Spleen (tissue), 11 donors: Measurements from ENCODE around the gene KIAA0825. TPM values are rescaled to one million over a fixed set of nuclear protein-coding genes. Genes with fewer than 3 reads are reported as not detected.

Source experiments
- DNase-seq: peaks from one replicate; pipeline ENCODE4 v3.0.0-alpha.2; 2020
- H3K27ac ChIP-seq, 8 donors: fragments of 200-600 bp; sonication (generic) in 7 of 8; 1 replicate in 4 of 8; 2 replicates in 4 of 8; pipeline versions ENCODE4 v1.5.0 to v1.8.0; 2016 to 2021; ENCODE audit warnings: inconsistent platforms in 4 of 8, mild to moderate bottlenecking in 4 of 8, moderate library complexity in 1 of 8
- H3K27me3 ChIP-seq, 7 donors: fragments of 200-600 bp; sonication (generic) in 6 of 7; replicated peaks in 1 of 7; 1 replicate in 4 of 7; 2 replicates in 3 of 7; pipeline versions ENCODE4 v1.5.0 to v1.8.0; 2016 to 2021; ENCODE audit warnings: inconsistent platforms in 3 of 7, mild to moderate bottlenecking in 1 of 7
- H3K36me3 ChIP-seq, 6 donors: fragments of 200-600 bp; sonication (generic) in 5 of 6; 1 replicate in 4 of 6; 2 replicates in 2 of 6; pipeline versions ENCODE4 v1.5.0 to v1.8.0; 2016 to 2021; ENCODE audit warnings: inconsistent platforms in 2 of 6
- H3K4me1 ChIP-seq, 6 donors: fragments of 200-600 bp; sonication (generic) in 5 of 6; 1 replicate in 3 of 6; 2 replicates in 3 of 6; pipeline versions ENCODE4 v1.5.0 to v1.8.0; 2016 to 2021; ENCODE audit warnings: inconsistent platforms in 3 of 6
- H3K4me3 ChIP-seq, 8 donors: fragments of 200-600 bp; sonication (generic) in 7 of 8; 1 replicate in 4 of 8; 2 replicates in 4 of 8; pipeline versions ENCODE4 v1.5.0 to v1.8.0; 2016 to 2021; ENCODE audit warnings: inconsistent platforms in 4 of 8, mild to moderate bottlenecking in 4 of 8, moderate library complexity in 2 of 8
- H3K9me3 ChIP-seq, 8 donors: fragments of 200-600 bp; sonication (generic) in 7 of 8; 1 replicate in 4 of 8; 2 replicates in 4 of 8; pipeline versions ENCODE4 v1.5.0 to v1.8.0; 2016 to 2021; ENCODE audit warnings: inconsistent platforms in 4 of 8
- POLR2A ChIP-seq, 3 donors: fragments of 450-650 bp; IDR thresholded peaks; one replicate each; pipeline ENCODE4 v1.5.1; 2017; ENCODE audit warnings: antibody characterized with exemption in 3 of 3, mild to moderate bottlenecking in 1 of 3
- POLR2AphosphoS5 ChIP-seq, 3 donors: sonication (generic); formaldehyde crosslinking; IDR thresholded peaks; one replicate each; pipeline ENCODE4 v1.5.1; 2017; ENCODE audit warnings: antibody characterized with exemption in 3 of 3
- WGBS, 5 donors: extraction: QIAGEN DNeasy Blood & Tissue Kit in 3 of 5; methylation state at CpG; one replicate each; pipeline versions ENCODE4 v1.1.5 to v1.1.7; 2013 to 2018; 5-methylcytosine and 5-hydroxymethylcytosine counted together
- intact Hi-C: fragments of 100-400 bp; cut with DNase I; formaldehyde crosslinking; loops from one replicate; pipeline ENCODE4 v1.15.0; 2023; ENCODE audit warnings: low total_unique reads
- polyA plus RNA-seq, 3 donors: library from polyadenylated mRNA; stranded (reverse); fragments of 200-250 nt; gene quantifications; one replicate each; pipeline ENCODE4 v1.2.1, GENCODE V29; 2013
- total RNA-seq, 7 donors: library from RNA; depleted of rRNA in 3 of 7; stranded (reverse); fragments of >200 nt in 3 of 7; fragmentation: NEBNext Ultra II Directional in 4 of 7; extraction: Animal tissue kit (Norgen Biotek cat#: 25700) in 4 of 7; gene quantifications; one replicate each; pipeline versions ENCODE4 v1.1.0 to v1.2.1, GENCODE V29; 2016 to 2021
- TF ChIP-seq, protein P1 (sequence below), 11 experiments: fragments of 200-600 bp in 7 of 11; fragments of 450-650 bp in 4 of 11; sonication (generic) in 4 of 11; IDR thresholded peaks in 8 of 11; conservative IDR thresholded peaks in 3 of 11; 1 replicate in 7 of 11; 2 replicates in 4 of 11; pipeline versions ENCODE4 v1.4.0 to v1.8.0; 2016 to 2021; ENCODE audit warnings: antibody characterized with exemption in 11 of 11, inconsistent platforms in 4 of 11, mild to moderate bottlenecking in 1 of 11
- donor health status: healthy with polysubstance abuse.
- donor health status: DM: no; HTN: no; CAD: no; lungs with moderate emphysema.
- donor health status: DM: no; HTN: no; CAD: no.
- donor health status: Bipolar disorder and iron deficiency.
- donor health status: healthy.
- donor health status: DM: no; HTN: no; CAD: no.
- donor health status: DM: yes; HTN: yes; CAD: no.

The KIAA0825 gene
- total and polyA plus RNA-seq, 10 donors: 0.20 to 13.5 (median 6.0) TPM

- intact Hi-C loops: no loop called here
- Histone ChIP-seq H3K27me3 (no peaks in the 10 kb centered on the region), H3K4me1 (no peaks in the 10 kb centered on the region), H3K9me3 (peaks cover 0 to 4% (median 0%) of the 10 kb centered on the region in 8 donors), H3K36me3 (no peaks in the 10 kb centered on the region), H3K4me3 (no peak overlapping the region), H3K27ac (no peak overlapping the region)
- 73 to 89% (median 88%) methylated on average over 2 of the region's 2 CpGs for WGBS, 5 donors
- TF ChIP-seq, protein P1, sequence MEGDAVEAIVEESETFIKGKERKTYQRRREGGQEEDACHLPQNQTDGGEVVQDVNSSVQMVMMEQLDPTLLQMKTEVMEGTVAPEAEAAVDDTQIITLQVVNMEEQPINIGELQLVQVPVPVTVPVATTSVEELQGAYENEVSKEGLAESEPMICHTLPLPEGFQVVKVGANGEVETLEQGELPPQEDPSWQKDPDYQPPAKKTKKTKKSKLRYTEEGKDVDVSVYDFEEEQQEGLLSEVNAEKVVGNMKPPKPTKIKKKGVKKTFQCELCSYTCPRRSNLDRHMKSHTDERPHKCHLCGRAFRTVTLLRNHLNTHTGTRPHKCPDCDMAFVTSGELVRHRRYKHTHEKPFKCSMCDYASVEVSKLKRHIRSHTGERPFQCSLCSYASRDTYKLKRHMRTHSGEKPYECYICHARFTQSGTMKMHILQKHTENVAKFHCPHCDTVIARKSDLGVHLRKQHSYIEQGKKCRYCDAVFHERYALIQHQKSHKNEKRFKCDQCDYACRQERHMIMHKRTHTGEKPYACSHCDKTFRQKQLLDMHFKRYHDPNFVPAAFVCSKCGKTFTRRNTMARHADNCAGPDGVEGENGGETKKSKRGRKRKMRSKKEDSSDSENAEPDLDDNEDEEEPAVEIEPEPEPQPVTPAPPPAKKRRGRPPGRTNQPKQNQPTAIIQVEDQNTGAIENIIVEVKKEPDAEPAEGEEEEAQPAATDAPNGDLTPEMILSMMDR (IDR thresholded peaks at IDR 0.05 in 8 of 11, conservative IDR thresholded peaks at IDR 0.05 in 3 of 11): no peak
- TF ChIP-seq POLR2AphosphoS5 (IDR thresholded peaks at IDR 0.05) (no peak), POLR2A (IDR thresholded peaks at IDR 0.05) (no peak)
- DNase-seq: no peak
Observed at GRCh38 chr5:94191604-94192003, 426.8 kb downstream of the KIAA0825 start.

- intact Hi-C loops: no loop called here
- peaks cover 0 to 4% (median 0%) of the 10 kb centered on the region in 8 donors for H3K9me3 ChIP-seq
- WGBS, 5 donors: 77 to 95% (median 85%) methylated on average over 2 of the region's 2 CpGs
- H3K4me1 ChIP-seq: no peaks in the 10 kb centered on the region
- TF ChIP-seq POLR2AphosphoS5 (IDR thresholded peaks at IDR 0.05) (no peak), POLR2A (IDR thresholded peaks at IDR 0.05) (no peak)
- TF ChIP-seq, protein P1 (IDR thresholded peaks at IDR 0.05 in 8 of 11, conservative IDR thresholded peaks at IDR 0.05 in 3 of 11): no peak
- no peaks in the 10 kb centered on the region for H3K36me3 ChIP-seq
- H3K27me3 ChIP-seq: no peaks in the 10 kb centered on the region
- no peak for DNase-seq
- no peak overlapping the region for H3K27ac ChIP-seq
- H3K4me3 ChIP-seq: no peak overlapping the region
Observed at GRCh38 chr5:94188725-94189124, 429.7 kb downstream of the KIAA0825 start.

DNA sequence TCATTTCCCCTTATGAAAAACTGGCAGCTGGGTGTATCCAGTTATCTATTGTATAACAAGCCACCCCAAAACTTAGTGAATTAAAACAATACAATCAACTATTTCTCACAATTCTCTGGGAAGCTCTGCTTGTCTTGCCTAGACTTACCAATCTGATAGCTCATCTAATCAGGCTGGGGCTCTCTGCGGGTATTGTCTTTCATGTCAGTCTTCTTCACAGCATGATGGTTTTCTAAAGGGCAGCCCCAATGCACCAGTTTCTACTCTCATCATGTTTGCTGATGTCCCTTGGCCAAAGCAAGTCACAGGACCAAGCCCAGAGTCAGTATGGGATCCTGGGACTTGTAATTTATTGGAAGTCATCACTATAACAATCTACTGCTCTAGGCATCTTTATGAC lies 433.5 kb downstream of the KIAA0825 start:
- WGBS, 5 donors: 83 to 97% (median 94%) methylated on average over 1 of the region's 1 CpG
- no peaks in the 10 kb centered on the region for H3K36me3 ChIP-seq
- H3K9me3 ChIP-seq: peaks cover 0 to 4% (median 0%) of the 10 kb centered on the region in 8 donors
- no peaks in the 10 kb centered on the region for H3K27me3 ChIP-seq
- no peak overlapping the region for H3K27ac ChIP-seq
- intact Hi-C loops: no loop called here
- TF ChIP-seq POLR2A (IDR thresholded peaks at IDR 0.05) (no peak), POLR2AphosphoS5 (IDR thresholded peaks at IDR 0.05) (no peak)
- TF ChIP-seq, protein P1 (IDR thresholded peaks at IDR 0.05 in 8 of 11, conservative IDR thresholded peaks at IDR 0.05 in 3 of 11): no peak
- DNase-seq: no peak
- no peaks in the 10 kb centered on the region for H3K4me1 ChIP-seq
- no peak overlapping the region for H3K4me3 ChIP-seq

DNA sequence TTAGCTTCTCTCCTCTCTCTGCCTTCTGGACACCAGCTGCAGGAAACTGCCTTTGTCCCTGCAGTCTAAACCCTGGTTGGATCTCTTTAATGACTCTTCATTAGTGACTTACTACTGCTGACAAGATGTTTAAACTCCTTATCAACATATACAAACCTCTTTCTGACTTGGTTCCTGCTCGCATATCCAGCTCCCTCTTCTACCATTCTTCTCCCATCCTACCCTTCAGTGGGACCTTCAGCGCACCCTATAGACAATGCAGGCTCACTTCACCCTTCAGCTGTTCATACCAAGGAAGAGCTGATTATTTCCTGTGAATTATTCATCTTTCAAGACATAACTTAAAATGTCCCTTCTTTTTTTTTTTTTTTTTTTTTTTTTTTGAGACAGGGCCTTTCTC lies 436.5 kb downstream of the KIAA0825 start:
- DNase-seq: no peak
- no peaks in the 10 kb centered on the region for H3K36me3 ChIP-seq
- TF ChIP-seq, protein P1 (IDR thresholded peaks at IDR 0.05 in 8 of 11, conservative IDR thresholded peaks at IDR 0.05 in 3 of 11): no peak
- no peak for TF ChIP-seq POLR2A (IDR thresholded peaks at IDR 0.05)
- TF ChIP-seq POLR2AphosphoS5 (IDR thresholded peaks at IDR 0.05): no peak
- H3K9me3 ChIP-seq: no peaks in the 10 kb centered on the region
- WGBS, 5 donors: 77 to 87% (median 82%) methylated on average over 2 of the region's 2 CpGs
- intact Hi-C loops: no loop called here
- no peaks in the 10 kb centered on the region for H3K27me3 ChIP-seq
- no peak overlapping the region for H3K27ac ChIP-seq
- no peak overlapping the region for H3K4me3 ChIP-seq
- no peaks in the 10 kb centered on the region for H3K4me1 ChIP-seq
